K562 (cell line): ENCODE results near the gene ARHGAP15. TPM values are rescaled to one million over a fixed set of nuclear protein-coding genes. Genes with fewer than 3 reads are reported as not detected.

Experiments used
- ATAC-seq: fragments of 200-7000 bp; cut with Tn5 transposase; 3 replicates; pipeline ENCODE4 v1.9.1; 2020; ENCODE audit warnings: moderate library complexity
- BruUV-seq: library from RNA; stranded (reverse); fragments of 400-500 nt; replicated peaks from 2 replicates; lab custom pipeline; 2021; lab: Mats Ljungman, UMichigan
- CTCF ChIA-PET: fragments of 300-600 bp; formaldehyde crosslinking; extraction: SDS; loops from one replicate; lab custom pipeline; 2021; ENCODE audit warnings: low intra/inter-chr PET ratio; lab: Yijun Ruan, JAX
- POLR2A ChIA-PET: fragments of 300-600, 350-650 bp; sonication (Branson Sonifier 250); formaldehyde crosslinking; extraction: SDS; loops from one replicate; lab custom pipeline; 2021; ENCODE audit warnings: antibody characterized with exemption, inconsistent platforms; lab: Yijun Ruan, JAX
- DNase-seq, 4 experiments: peaks; one replicate each; pipeline versions ENCODE4 v3.0.0 to v3.0.0-alpha.2; 2011 to 2018; ENCODE audit warnings: low spot score in 3 of 4, mixed read lengths in 3 of 4; ENCODE audit errors: extremely low read depth in 1 of 4
- FAIRE-seq: peaks from 2 replicates; lab custom pipeline; 2011; peaks lifted over from hg19 to GRCh38; lab: Jason Lieb, UNC
- H2AFZ ChIP-seq: 2 replicates; pipeline ENCODE4 v1.6.0; 2011; ENCODE audit warnings: low read depth, low read length, control low read depth, inconsistent platforms
- H3K27ac ChIP-seq: fragments of 200-600 bp; 3 replicates; pipeline ENCODE4 v1.8.0; 2011; ENCODE audit warnings: low read depth, mild to moderate bottlenecking, control low read depth, inconsistent platforms, low read length, moderate library complexity, mixed read lengths; ENCODE audit errors: extremely low read depth
- H3K27me3 ChIP-seq, 2 experiments: fragments of 300-600 bp in 1 of 2; 2 replicates in 1 of 2; 3 replicates in 1 of 2; pipeline versions ENCODE4 v1.6.0 to v1.8.0; 2011; ENCODE audit warnings: inconsistent platforms in 2 of 2, low read length in 2 of 2, mild to moderate bottlenecking in 1 of 2, mixed read lengths in 1 of 2, moderate library complexity in 1 of 2; ENCODE audit not compliant: control insufficient read depth in 2 of 2, insufficient read depth in 2 of 2
- H3K36me3 ChIP-seq: fragments of 300-600 bp; 3 replicates; pipeline ENCODE4 v1.8.0; 2011; ENCODE audit warnings: mild to moderate bottlenecking, low read length, inconsistent platforms; ENCODE audit not compliant: control insufficient read depth, insufficient read depth
- H3K4me1 ChIP-seq, 2 experiments: fragments of 200-600 bp in 1 of 2; replicated peaks in 1 of 2; 2 replicates in 1 of 2; 3 replicates in 1 of 2; pipeline versions ENCODE4 v1.5.1 to v1.8.0; 2011; ENCODE audit warnings: inconsistent platforms in 2 of 2, low read length in 2 of 2, mild to moderate bottlenecking in 1 of 2, mixed read lengths in 1 of 2, moderate library complexity in 1 of 2; ENCODE audit not compliant: control insufficient read depth in 2 of 2, insufficient read depth in 2 of 2
- H3K4me2 ChIP-seq: 2 replicates; pipeline ENCODE4 v1.6.1; 2011; ENCODE audit warnings: low read length, control low read depth, inconsistent platforms, mixed read lengths; ENCODE audit not compliant: insufficient read depth
- H3K4me3 ChIP-seq: fragments of 200-600 bp; sonication (generic), shearing (Covaris generic); 2 replicates; pipeline ENCODE4 v1.5.1; 2016; ENCODE audit warnings: control low read depth, inconsistent platforms
- H3K79me2 ChIP-seq: fragments of 200-600 bp; 3 replicates; pipeline ENCODE4 v1.8.0; 2011; ENCODE audit warnings: low read length, inconsistent platforms; ENCODE audit not compliant: control insufficient read depth, insufficient read depth
- H3K9ac ChIP-seq, 2 experiments: 2 replicates each; pipeline versions ENCODE4 v1.6.0 to v1.6.1; 2011; ENCODE audit warnings: low read depth in 2 of 2, low read length in 2 of 2, control low read depth in 1 of 2, inconsistent platforms in 1 of 2, mild to moderate bottlenecking in 1 of 2, mixed read lengths in 1 of 2; ENCODE audit not compliant: insufficient read depth in 1 of 2
- H3K9me1 ChIP-seq: one replicate; pipeline ENCODE4 v1.6.0; 2011; ENCODE audit warnings: inconsistent platforms, mild to moderate bottlenecking, low read length, moderate library complexity; ENCODE audit not compliant: control insufficient read depth, insufficient read depth
- H3K9me3 ChIP-seq: replicated peaks from 2 replicates; pipeline ENCODE4 v1.5.1; 2011; ENCODE audit warnings: low read depth, low read length, inconsistent platforms; ENCODE audit not compliant: control insufficient read depth, insufficient read depth
- H4K20me1 ChIP-seq: replicated peaks from 2 replicates; pipeline ENCODE4 v1.6.1; 2011; ENCODE audit warnings: low read length, inconsistent platforms, mixed read lengths; ENCODE audit not compliant: control insufficient read depth, insufficient read depth
- NFRKB ChIP-seq: fragments of 450-650 bp; IDR thresholded peaks from 2 replicates; pipeline ENCODE4 v1.6.1; 2016; ENCODE audit warnings: low read depth
- ZBTB33 ChIP-seq: sonication (generic); formaldehyde crosslinking; IDR thresholded peaks from 2 replicates; pipeline ENCODE4 v1.8.1; 2023; ENCODE audit warnings: mild to moderate bottlenecking, missing genetic modification reagents
- ZZZ3 ChIP-seq: fragments of 450-650 bp; IDR thresholded peaks from 2 replicates; pipeline ENCODE4 v1.6.1; 2016; ENCODE audit warnings: antibody characterized with exemption, mild to moderate bottlenecking, moderate library complexity
- WGBS: fragments of 100-300 bp; shearing (Covaris generic); methylation state at CpG from one replicate; pipeline ENCODE4 v1.1.6; 2016; ENCODE audit warnings: low coverage, mixed read lengths; ENCODE audit not compliant: insufficient coverage; ENCODE audit errors: missing lambda C conversion rate; 5-methylcytosine and 5-hydroxymethylcytosine counted together
- in situ Hi-C: fragments of 300-500 bp; cut with MboI; formaldehyde crosslinking; loops from 4 replicates; pipeline ENCODE4 v1.15.0; 2018; ENCODE audit warnings: inconsistent platforms, mixed read lengths
- intact Hi-C: fragments of 100-400 bp; cut with micrococcal nuclease; formaldehyde crosslinking; loops from 2 replicates; pipeline ENCODE4 v1.14.2; 2022
- polyA plus RNA-seq, 8 experiments: library from polyadenylated mRNA; depleted of rRNA in 4 of 8; stranded (reverse) in 5 of 8; unstranded in 3 of 8; fragments of >200 nt; fragmentation: Nextera tagmentation in 2 of 8; fragmentation: Illumina TruSeq in 1 of 8; extraction: Ambion mirVana in 2 of 8; extraction: Trizol in 1 of 8; gene quantifications; 2 replicates each; pipeline versions ENCODE4 v1.2.1 to v1.2.3, GENCODE V29; 2011 to 2014; ENCODE audit warnings: inconsistent platforms in 1 of 8, missing spikeins in 1 of 8
- total RNA-seq, 7 experiments: library from RNA; depleted of rRNA in 6 of 7; stranded (reverse); fragments of >200 nt in 6 of 7; fragmentation: Illumina TruSeq in 2 of 7; extraction: Trizol in 2 of 7; gene quantifications; 2 replicates each; pipeline versions ENCODE4 v1.2.1 to v1.2.3, GENCODE V29; 2011 to 2021; ENCODE audit warnings: low replicate concordance in 1 of 7

The ARHGAP15 gene
- total and polyA plus RNA-seq, 9 of the 15 experiments (the other 6 are each of a cell fraction or from before 2014, with no cell fraction given), result 1.5 to 17.9 (median 7.9) TPM

GRCh38 chr2:143545059-143545948 is 416.1 kb downstream of the ARHGAP15 start:
- Histone ChIP-seq H3K36me3 (no peaks in the 10 kb centered on the region), H3K79me2 (no peaks in the 10 kb centered on the region), H3K9me1 (no peaks in the 10 kb centered on the region), H3K4me1 (no peaks in the 10 kb centered on the region), H3K9me3 (no peaks in the 10 kb centered on the region), H3K4me3 (no peak overlapping the region), H4K20me1 (no peaks in the 10 kb centered on the region), H2AFZ (no peak overlapping the region), H3K27me3 (no peaks in the 10 kb centered on the region), H3K9ac (no peak overlapping the region), H3K27ac (no peak overlapping the region), H3K4me2 (no peak overlapping the region)
- in situ Hi-C loops, result no loop called here
- no TSS peak for BruUV-seq
- DNase-seq (no peak), FAIRE-seq (no peak), ATAC-seq (no peak)
- TF ChIP-seq NFRKB (no peak), ZBTB33 (no peak), ZZZ3 (no peak)
- ChIA-PET CTCF (no interaction called here), POLR2A (interaction anchor here (0.7 kb wide), 1 partner anchor 88 kb away, joined by 3 read pairs; no protein-coding TSS in a partner anchor)
- 13% methylated on average over 7 of the region's 7 CpGs for WGBS
- intact Hi-C loops, result no loop called here
